Measurements from ENCODE around the gene LRRC71. TPM values are rescaled to one million over a fixed set of nuclear protein-coding genes. Genes with fewer than 3 reads are reported as not detected.
"Not testable (repeated sequence)": the region's sequence is repeated elsewhere in the genome, so short reads cannot be mapped to it uniquely, and the experiment has no call there.

The LRRC71 gene
- total RNA-seq, 2 donors from 2014 or later, result not detected

GRCh38 chr1:156914440-156914856 is 6.0 kb upstream of the LRRC71 start:
- peaks cover 4% of the 10 kb centered on the region for H3K4me1 Mint-ChIP-seq
- H3K27ac Mint-ChIP-seq, result peak overlapping the region; percentile 19
- H3K27me3 Mint-ChIP-seq, result peaks cover 75% of the 10 kb centered on the region
- H3K36me3 Mint-ChIP-seq (ENCODE audit: low read depth), result peaks cover 3% of the 10 kb centered on the region
- no peak for DNase-seq
- no peaks in the 10 kb centered on the region for H3K9me3 ChIP-seq (ENCODE audit: control insufficient read depth, low read length, poor library complexity, severe bottlenecking)
- no peak for ATAC-seq
- no peak overlapping the region for H3K4me3 Mint-ChIP-seq

- Mint-ChIP-seq H3K4me1 (peaks cover 22% of the 10 kb centered on the region), H3K27ac (no peak overlapping the region), H3K4me3 (no peak overlapping the region), H3K27me3 (peaks cover 76% of the 10 kb centered on the region), H3K36me3 (ENCODE audit: low read depth) (peaks cover 14% of the 10 kb centered on the region)
- ATAC-seq, result no peak
- no peak for DNase-seq
- no peaks in the 10 kb centered on the region for H3K9me3 ChIP-seq (ENCODE audit: control insufficient read depth, low read length, poor library complexity, severe bottlenecking)
Observed at GRCh38 chr1:156921053-156921529, 659 bp downstream of the LRRC71 start.

GRCh38 chr1:156922986-156923669 is 2.7 kb downstream of the LRRC71 start:
- peaks cover 16% of the 10 kb centered on the region for H3K36me3 Mint-ChIP-seq (ENCODE audit: low read depth)
- H3K4me3 Mint-ChIP-seq, result peak overlapping the region; percentile 67
- peaks cover 32% of the 10 kb centered on the region for H3K4me1 Mint-ChIP-seq
- peaks cover 80% of the 10 kb centered on the region for H3K27me3 Mint-ChIP-seq
- H3K27ac Mint-ChIP-seq, result no peak overlapping the region
- no peak for DNase-seq
- H3K9me3 ChIP-seq (ENCODE audit: control insufficient read depth, low read length, poor library complexity, severe bottlenecking), result no peaks in the 10 kb centered on the region
- no peak for ATAC-seq

DNA sequence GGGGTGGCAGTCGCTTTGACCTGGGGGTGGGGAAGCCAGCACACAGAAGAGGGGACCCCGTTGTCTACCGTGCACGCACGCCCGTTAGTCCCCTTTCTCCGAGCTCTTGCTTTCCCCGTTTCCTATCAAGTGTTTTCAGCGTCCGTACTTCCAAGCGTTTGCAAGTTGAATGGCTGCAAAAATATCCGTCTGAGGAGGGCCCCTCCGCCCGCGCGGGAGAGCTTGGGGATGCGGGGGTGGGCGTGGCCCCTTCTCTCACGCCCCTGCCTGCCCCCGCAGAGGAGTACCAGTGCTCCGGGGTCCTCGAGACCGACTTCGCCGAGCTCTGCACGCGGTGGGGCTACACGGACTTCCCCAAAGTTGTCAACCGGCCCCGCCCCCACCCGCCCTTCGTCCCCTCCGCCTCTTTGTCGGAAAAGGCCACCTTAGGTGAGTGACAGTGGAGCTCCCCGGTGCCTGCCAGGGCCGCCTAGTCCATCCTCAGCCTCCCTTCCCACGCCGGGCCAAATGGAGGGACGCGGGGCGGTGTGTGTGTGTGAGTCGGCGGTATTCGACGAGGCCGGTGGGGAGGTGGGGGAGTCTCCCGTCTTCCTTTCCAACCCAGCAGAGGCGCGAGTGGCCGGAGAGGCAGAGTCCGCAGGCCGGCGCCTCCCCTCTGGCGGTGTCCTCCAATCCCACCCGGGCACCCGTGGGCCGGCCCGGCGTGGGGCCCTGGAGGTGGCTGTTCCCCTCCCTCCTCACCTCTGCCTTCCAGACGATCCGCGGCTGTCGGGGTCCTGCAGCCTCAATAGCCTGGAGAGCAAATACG is 3.4 kb downstream of the LRRC71 start:
- ATAC-seq (no peak), DNase-seq (no peak)
- no peaks in the 10 kb centered on the region for H3K9me3 ChIP-seq (ENCODE audit: control insufficient read depth, low read length, poor library complexity, severe bottlenecking)
- Mint-ChIP-seq H3K4me3 (peak overlapping the region; percentile 67), H3K4me1 (peaks cover 35% of the 10 kb centered on the region), H3K27me3 (peaks cover 81% of the 10 kb centered on the region), H3K27ac (no peak overlapping the region), H3K36me3 (ENCODE audit: low read depth) (peaks cover 14% of the 10 kb centered on the region)

GRCh38 chr1:156924478-156925153 is 4.2 kb downstream of the LRRC71 start:
- H3K9me3 ChIP-seq (ENCODE audit: control insufficient read depth, low read length, poor library complexity, severe bottlenecking), result no peaks in the 10 kb centered on the region
- Mint-ChIP-seq H3K27me3 (peaks cover 82% of the 10 kb centered on the region), H3K27ac (no peak overlapping the region), H3K4me1 (peaks cover 35% of the 10 kb centered on the region), H3K4me3 (no peak overlapping the region), H3K36me3 (ENCODE audit: low read depth) (peaks cover 14% of the 10 kb centered on the region)
- no peak for DNase-seq
- ATAC-seq, result no peak

GRCh38 chr1:156925154-156926010 is 5.0 kb downstream of the LRRC71 start:
- peaks cover 14% of the 10 kb centered on the region for H3K36me3 Mint-ChIP-seq (ENCODE audit: low read depth)
- peaks cover 33% of the 10 kb centered on the region for H3K4me1 Mint-ChIP-seq
- H3K4me3 Mint-ChIP-seq, result no peak overlapping the region
- DNase-seq (no peak), ATAC-seq (no peak)
- H3K9me3 ChIP-seq (ENCODE audit: control insufficient read depth, low read length, poor library complexity, severe bottlenecking), result no peaks in the 10 kb centered on the region
- no peak overlapping the region for H3K27ac Mint-ChIP-seq
- peaks cover 88% of the 10 kb centered on the region for H3K27me3 Mint-ChIP-seq

- H3K27ac Mint-ChIP-seq, result no peak overlapping the region
- no peaks in the 10 kb centered on the region for H3K9me3 ChIP-seq (ENCODE audit: control insufficient read depth, low read length, poor library complexity, severe bottlenecking)
- DNase-seq (no peak), ATAC-seq (peak; percentile 51)
- no peak overlapping the region for H3K4me3 Mint-ChIP-seq
- H3K36me3 Mint-ChIP-seq (ENCODE audit: low read depth), result peaks cover 20% of the 10 kb centered on the region
- peaks cover 32% of the 10 kb centered on the region for H3K4me1 Mint-ChIP-seq
- H3K27me3 Mint-ChIP-seq, result peaks cover 88% of the 10 kb centered on the region
Observed at GRCh38 chr1:156926175-156926574, 5.7 kb downstream of the LRRC71 start.

DNA sequence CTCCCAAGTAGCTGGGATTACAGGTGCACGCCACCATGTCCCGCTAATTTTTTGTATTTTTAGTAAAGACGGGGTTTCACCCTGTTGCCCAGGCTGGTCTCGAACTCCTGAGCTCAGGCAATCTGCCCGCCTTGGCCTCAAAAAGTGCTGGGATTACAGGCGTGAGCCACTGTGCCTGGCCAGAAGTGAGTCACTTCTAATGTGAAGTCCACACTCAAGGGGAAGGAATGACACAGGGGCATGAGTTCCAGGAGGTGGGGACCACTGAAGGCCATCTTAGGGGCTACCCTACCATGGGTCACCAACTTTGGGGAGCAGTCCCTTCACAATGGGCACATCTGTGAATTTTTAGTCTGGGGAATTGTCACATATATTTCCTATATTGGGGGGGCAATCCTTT is 6.3 kb downstream of the LRRC71 start:
- DNase-seq; H3K27ac Mint-ChIP-seq; ATAC-seq; H3K4me3 Mint-ChIP-seq; H3K9me3 ChIP-seq (ENCODE audit: control insufficient read depth, low read length, poor library complexity, severe bottlenecking): not testable (repeated sequence)
- Mint-ChIP-seq H3K36me3 (ENCODE audit: low read depth) (peaks cover 21% of the 10 kb centered on the region), H3K4me1 (peaks cover 36% of the 10 kb centered on the region), H3K27me3 (peaks cover 88% of the 10 kb centered on the region)

GRCh38 chr1:156927215-156928042 is 7.0 kb downstream of the LRRC71 start:
- peak; percentile 79 for ATAC-seq
- no peaks in the 10 kb centered on the region for H3K9me3 ChIP-seq (ENCODE audit: control insufficient read depth, low read length, poor library complexity, severe bottlenecking)
- H3K4me3 Mint-ChIP-seq, result peak overlapping the region; percentile 77
- H3K27ac Mint-ChIP-seq, result no peak overlapping the region
- peaks cover 15% of the 10 kb centered on the region for H3K36me3 Mint-ChIP-seq (ENCODE audit: low read depth)
- DNase-seq, result peak; percentile 46 to 47 (median 47)
- peaks cover 34% of the 10 kb centered on the region for H3K4me1 Mint-ChIP-seq
- H3K27me3 Mint-ChIP-seq, result peaks cover 88% of the 10 kb centered on the region

- Mint-ChIP-seq H3K27ac (no peak overlapping the region), H3K4me3 (peak overlapping the region; percentile 77), H3K36me3 (ENCODE audit: low read depth) (peaks cover 13% of the 10 kb centered on the region), H3K27me3 (peaks cover 88% of the 10 kb centered on the region), H3K4me1 (peaks cover 33% of the 10 kb centered on the region)
- ATAC-seq (peak; percentile 24), DNase-seq (no peak)
- no peaks in the 10 kb centered on the region for H3K9me3 ChIP-seq (ENCODE audit: control insufficient read depth, low read length, poor library complexity, severe bottlenecking)
Observed at GRCh38 chr1:156928043-156928602, 7.7 kb downstream of the LRRC71 start.

DNA sequence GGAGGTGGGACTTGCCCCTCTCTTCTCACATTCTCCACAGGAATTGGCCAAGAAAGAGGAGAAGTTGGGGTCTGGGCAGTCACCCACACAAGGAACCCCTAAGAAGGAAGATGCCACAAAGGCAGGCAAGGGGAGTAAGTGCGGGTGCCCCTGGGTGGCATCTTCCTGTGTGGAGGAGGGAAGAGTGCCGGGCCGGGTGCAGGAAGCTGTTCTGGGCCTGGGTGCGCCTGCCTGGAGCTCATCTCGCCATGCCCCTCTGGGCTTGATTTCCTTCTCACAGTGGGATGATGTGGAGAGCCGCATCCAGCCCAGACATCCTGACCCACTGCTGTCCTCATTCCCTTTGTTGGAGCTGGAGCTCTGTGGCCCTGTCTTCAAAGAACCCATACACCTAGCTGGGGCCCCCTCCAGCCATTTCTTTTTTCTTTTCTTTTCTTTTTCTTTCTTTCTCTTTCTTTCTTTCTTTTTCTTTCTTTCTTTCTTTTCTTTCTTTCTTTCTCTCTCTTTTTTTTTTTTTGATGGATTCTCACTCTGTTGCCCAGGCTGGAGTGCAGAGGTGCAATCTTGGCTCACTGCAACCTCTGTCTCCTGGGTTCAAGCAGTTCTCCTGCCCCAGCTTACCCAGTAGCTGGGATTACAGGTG is 9.3 kb downstream of the LRRC71 start:
- no peaks in the 10 kb centered on the region for H3K9me3 ChIP-seq (ENCODE audit: control insufficient read depth, low read length, poor library complexity, severe bottlenecking)
- Mint-ChIP-seq H3K4me3 (no peak overlapping the region), H3K4me1 (peaks cover 29% of the 10 kb centered on the region), H3K27me3 (peaks cover 88% of the 10 kb centered on the region), H3K36me3 (ENCODE audit: low read depth) (peaks cover 13% of the 10 kb centered on the region), H3K27ac (no peak overlapping the region)
- ATAC-seq, result no peak
- DNase-seq, result no peak

Measured in T-helper 17 cell (primary cell).